ENCODE measurements around the gene NFYC.

The NFYC gene

DNA sequence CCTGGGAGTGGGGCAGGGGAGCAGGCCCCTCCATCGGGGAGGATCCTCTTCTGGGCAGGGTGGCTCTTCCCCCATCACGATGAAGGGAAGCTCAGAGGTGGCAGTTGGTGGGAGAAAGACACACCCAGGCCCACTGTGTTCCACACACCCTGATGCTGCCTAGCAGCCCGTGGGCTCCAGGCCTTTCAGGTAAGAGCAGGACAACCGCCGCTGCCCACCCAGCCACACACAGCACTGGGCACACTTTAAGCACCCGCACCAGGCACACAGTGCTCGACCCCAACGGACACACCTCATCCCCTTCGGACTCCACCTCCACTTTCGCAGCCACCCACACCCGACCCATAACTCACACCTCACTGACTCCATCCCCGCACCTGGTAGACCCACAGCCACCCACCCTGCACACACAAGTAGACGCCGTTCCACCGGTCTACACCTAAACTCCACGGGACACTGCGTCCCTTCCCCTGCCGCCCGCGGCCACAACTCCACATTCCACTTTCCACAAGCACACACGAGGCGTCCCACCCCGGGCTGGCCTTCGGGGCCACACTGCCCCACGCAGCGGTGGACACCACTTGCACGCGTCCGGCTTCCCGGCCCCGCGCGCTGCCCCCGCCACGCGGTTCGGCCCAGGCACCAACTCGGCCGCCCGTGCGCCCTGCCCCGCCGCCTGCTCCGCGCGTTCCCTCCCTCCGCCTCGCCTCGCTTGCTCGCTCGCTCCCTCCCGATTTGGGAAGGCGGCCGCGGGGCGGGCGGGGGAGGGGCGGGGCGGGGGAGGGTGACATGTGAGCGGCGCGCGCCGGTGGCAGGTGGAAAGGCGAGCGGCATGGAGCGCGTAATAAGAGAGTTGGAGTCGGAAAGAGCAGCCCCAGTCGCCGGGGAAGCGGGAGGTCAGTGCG, 91.7 kb downstream of the NFYC start, which contains the start of gene KCNQ4:
KCNQ4 (plus strand) TSS at position 787 of the 905 bp plus-strand sequence. CDS start 307 bp downstream, outside the sequence.
- no peak for DNase-seq

DNA sequence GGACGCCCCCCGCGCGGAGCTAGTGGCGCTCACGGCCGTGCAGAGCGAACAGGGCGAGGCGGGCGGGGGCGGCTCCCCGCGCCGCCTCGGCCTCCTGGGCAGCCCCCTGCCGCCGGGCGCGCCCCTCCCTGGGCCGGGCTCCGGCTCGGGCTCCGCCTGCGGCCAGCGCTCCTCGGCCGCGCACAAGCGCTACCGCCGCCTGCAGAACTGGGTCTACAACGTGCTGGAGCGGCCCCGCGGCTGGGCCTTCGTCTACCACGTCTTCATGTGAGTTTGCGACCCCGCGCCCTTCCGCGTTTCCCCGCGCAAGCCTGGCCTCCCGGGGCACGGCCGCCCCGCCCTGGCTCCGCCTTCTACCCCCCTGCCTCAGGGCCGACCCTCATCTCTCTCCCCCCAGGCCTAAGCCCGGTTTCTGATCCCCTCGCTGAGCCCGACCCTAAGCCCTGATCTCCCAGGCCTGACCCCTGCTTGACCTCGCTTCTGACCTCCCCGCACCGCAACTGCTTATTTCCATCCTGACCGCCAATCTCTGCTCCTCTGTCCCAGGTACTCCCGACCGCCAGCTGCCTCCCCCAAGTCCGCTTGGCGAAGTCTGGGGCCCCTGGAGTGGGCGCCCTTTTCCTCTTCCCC, 92.8 kb downstream of the NFYC start:
- no peak for DNase-seq

DNA sequence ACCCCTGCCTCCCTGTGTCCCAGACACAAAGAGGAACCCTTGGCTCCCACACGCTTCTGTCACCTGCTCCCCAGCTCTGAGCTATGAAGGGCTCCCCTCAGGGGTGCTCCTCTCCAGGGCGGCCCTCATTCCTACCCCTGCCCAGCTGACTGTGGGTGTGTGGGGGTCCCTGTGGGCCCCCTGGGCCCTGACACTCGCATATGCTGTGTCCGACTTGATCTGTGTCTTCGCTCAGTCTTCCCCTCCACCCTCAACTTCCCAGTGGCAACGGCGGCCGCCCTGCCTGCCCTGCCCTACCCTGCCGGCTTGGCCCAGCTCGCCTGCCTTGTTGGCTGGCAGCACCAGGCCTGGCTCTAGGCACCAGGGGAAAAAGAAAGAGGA, 93.3 kb downstream of the NFYC start:
- no peak for DNase-seq

DNA sequence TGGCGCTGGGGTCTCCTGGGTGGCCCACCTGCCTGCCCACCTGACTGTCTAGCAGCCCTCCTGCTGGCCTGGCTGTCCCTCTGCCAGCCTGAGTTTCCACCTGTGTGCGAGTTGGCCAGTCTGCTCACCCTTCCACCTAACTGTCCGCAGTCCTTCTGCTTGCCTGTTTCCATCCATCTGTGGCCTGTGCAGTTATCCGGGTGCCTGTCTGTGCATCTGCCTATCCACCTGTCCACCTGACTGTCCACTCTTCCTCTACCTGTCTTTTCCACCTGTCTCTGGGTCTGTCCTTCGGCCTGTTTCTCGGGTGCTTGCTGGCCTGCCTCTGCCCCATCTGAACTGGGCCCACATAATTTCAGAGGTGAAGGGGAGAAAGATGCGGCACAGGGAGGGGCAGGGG, 93.9 kb downstream of the NFYC start:
- no peak for DNase-seq

DNA sequence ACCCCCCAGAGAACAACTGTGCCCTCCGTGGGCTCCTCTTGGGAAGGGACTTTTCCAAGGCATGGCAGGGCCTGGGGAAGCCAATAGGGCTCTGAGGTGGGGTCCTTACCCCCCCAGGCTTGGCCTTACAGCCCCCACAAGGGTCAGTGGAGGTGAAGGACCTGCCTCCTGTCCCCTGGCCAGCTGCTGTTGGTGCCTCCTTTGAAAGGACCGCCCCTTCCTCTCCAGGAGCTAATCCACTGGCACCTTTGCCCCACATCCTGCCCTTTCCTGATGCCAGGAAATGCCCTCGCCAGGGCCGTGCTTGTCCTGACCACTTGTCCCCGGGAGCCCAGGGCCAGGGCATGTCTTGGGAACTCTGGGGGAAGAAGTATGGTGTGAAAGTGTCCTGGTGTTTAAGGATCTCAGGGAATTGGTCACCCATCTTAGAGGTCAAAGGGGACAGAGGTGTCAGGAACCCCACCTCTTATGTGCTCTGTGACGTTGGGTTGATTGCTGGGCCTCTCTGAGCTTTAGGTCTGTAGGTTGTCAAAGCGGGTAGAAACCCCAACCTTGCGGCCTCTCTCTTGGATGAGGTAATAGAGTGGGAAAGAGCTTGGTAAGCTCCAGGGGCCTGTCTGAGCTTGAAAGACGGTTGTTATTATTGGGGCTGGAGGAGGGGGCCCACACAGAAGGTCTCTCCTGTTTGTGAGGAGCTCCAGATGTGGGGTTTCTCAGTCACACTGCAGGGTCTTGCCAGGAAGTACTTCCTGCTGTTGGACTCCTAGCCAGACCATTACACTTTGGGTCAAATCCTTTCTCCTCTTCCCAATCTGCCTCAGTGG, 94.9 kb downstream of the NFYC start:
- DNase-seq, result no peak

DNA sequence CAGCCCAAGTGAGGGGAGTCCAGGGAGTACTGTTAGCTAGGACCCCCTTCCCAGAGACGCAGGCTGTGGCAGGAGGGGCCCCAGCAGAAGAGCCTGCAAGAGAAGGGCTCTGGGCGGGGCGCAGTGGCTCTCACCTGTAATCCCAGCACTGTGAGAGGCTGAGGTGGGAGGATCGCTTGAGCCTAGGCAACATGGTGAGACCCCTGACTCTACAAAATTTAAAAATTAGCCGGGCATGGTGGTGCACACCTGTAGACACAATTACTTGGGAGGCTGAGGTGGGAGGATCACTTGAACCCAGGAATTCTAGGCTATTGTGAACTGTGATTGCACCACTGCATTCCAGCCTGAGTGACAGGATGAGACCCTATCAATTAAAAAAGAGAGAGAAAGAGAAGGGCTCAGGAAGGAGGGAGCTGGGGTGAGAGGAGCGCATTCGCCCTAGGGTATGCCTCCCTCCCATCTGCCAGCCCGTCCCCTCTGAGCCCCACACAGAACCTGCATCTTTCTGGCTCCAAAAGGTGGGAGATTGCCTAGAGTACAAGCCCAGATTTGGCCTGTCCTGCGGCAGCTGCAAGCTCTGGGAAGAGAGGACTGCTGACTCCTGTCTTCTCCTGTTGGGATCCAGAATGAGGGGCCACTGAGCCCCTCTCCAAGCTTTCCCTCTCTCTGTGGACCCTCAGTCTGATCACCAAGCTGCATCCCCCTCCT, 95.6 kb downstream of the NFYC start:
- DNase-seq, result no peak

DNA sequence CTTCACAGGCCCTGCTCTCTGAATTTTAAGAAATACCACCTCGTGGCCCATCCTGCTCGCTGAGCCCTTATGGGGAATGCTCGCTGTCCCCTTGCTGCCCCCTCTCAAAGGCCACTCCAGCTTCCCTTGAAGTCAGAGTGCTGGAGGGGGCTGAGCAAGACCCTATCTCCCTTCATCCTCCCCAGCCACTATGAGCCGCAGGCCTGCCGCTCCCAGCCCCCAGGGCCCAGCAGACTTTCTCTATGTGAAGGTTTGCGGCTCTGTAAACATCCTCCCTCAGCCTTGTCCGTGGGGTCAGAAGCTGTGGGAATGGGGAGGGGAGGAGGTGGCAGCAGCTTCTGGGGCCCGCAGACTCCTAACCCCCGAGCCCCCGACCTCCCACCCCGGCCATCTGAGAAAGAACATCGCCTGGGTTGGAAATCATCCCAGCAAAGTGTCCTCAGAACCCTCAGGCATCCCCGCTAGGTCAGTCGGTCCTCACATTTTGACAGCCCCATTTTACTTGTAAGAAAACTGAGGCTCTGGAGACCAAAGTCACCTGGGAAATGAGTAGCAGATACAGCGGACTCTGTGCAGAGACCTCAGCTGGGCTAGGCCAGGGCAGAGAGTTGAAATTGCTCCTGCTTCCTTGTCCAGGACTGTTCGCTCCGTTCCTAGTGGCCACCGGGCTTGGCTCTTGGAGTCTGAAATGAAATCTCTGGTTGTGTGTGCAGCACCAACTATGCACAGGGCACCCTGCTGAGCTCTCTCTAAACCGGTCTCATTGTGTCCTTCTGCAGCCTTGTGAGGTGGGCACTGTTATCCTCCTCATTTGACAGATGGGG, 96.4 kb downstream of the NFYC start:
- no peak for DNase-seq

DNA sequence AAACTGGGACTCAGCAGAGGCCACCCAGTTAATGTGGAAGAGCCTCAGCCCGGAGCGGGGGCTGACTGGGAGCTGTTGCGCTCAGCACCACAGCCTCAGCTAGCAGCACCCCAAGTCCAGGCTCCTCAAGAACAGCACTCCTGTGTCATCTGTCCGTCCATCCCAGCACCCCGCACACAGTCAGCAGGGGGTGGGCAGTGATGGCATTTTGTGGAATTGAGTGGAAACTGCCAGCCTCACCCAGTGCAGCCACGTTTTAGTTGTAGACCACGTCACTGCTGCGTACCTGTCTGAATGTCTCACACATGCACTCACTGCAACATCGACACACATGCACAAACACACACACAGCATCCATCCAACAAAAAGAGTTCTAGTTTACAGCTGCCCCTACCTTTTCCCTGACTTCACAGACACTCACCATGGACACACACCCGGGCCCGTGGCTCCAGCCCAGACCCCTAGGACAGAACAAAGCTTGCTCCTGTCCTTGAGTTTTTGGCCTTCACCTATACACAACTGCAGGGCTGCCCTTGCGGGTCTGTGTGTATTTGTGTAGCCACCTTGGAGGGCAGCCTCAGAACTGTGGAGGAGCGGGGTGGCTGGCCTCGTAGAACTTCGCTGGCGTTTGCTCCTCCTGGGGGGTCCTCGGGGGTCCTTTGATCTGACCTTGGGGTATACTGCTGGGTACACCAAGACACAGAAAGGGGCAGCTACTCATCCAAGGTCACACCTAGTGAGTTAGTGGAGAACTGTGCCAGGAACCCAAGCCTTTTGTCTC, 97.2 kb downstream of the NFYC start:
- no peak for DNase-seq

DNA sequence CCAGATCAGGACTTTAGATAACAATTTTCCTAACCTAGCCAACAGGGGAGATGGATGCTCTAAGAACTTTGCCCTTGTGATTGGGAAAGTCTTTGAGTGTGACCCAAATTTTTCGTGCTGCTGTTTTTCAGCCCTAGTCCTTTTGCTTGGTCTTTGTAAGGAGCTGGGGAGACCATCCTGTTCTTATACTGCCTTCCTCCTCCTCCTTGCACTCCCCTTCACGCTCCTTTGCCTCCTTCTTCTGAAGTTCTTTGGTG, 97.8 kb downstream of the NFYC start:
- no peak for DNase-seq

DNA sequence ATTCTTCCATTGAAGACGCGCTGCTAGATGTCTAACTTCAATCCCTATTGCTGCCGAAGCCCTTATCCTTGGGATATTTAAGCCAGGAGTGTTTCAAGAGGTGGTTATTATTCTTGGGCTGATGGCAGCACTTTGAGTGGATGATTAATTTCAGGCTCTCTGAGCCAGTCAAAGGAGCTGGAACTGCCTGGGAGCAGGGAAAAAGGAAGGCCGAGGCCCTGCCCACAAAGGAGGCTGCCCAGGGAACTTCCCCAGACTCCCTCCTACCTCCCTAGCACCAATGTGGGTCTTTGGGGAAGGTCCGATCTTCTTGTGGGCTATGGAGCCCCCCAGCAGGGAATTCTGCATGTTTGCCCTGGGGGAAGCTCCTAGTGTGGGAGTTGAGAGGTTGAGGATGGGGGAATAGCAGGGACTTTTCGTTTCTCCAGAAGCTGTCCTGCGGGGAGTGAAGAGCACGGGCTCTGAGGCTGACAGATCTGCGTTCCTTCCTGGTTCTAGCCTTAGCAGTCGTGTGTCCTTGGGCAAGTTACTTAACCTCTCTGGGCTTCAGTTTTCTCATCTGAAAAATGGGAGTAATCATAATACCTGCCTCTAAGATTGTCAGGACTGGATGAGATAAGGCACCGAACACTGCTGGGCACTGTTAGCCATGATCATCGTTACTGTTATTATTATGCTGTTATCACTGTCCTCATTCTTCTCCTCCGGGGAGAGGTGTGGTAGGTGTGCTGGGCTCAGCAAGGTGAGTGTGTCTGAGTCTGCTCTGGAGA, 98.3 kb downstream of the NFYC start:
- DNase-seq, result no peak

DNA sequence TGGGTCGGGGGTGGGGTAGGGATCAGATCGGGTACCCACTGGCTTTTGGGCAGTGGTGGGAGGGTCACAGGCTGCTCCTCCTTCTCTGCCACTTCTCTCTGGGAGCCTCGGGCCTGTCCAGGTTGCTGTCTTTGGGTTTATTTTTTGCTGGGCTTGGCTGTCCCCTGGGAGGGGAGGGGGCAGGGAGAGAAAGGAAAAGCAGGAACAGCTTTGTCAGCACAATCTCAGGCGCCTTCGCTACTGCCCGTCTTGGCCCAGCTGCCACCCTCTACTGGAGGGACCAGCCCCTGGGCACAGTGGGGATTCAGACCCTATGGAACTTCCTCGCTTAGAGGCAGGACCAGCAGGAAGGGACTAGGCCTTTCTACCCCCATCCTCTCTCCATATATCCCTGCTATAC, 100.5 kb downstream of the NFYC start:
- DNase-seq, result no peak

DNA sequence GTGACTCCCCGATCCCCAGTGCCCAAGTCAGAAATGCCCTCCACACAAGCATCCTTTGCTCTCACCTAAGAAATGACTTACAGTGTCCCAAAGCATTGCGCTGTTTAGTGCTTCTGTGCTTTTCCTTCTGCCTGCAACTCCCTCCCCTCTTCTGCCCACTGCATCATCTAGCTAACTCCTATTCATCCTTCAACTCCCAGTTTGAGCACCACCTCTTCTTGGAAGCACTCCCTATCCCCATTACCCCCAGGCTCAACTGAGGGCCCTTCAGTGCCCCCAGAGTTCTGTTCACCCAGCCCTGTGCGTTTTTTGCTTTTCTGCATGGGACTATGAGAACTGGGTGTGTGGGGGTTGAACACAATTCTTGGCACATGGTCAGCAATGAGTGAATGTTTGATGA, 102.1 kb downstream of the NFYC start:
- DNase-seq, result no peak

DNA sequence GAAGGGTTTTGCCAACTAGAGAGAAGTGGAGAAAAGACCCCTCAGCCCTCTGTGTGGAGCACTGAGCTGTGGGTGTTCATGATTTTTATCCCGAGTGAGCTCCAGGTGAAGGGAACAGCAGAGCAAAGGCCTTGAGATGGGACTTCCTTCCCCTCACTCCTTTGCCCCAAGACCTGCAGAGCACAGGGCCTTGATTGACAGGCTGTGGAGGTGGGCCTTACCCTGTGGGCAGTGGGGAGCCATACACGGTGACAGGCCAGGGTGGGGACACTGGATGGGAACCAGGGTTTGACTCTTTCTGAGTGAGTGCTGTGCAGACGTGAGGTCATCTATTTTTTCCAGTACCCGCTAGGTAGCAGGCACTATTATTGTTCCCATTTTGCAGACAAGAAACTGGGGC, 102.5 kb downstream of the NFYC start:
- DNase-seq, result no peak

DNA sequence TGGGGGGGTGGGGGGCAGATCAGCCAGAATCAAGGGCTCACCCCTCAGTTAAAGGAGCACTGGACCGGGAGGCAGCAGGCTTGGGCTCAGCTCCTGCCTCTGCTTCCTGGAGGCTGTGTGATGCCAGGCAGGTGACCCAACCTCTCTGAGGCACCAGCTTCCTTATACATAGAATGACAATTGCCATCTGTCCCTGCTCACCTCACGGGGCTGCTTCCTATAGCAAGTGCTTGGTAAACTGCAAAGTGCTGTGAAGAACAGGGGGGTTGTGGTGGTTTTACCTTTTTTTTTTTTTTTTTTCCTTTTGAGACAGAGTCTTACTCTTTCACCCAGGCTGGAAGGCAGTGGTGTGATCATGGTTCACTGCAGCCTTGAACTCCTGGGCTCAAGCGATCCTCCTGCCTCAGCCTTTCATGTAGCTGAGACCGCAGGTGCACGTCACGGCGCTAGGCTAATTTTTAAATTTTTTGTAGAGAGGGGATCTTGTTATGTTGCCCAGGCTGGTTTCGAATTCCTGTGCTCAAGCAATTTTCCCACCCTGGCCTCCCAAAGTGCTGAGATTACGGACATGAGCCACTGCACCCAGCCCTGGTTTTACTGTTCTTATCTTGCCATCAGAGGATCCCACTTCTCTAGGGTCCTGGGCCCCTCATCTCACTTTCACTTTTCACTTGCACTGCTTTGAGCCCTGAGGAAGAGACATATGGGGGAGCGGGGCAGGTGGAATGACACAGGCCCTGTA, 103.6 kb downstream of the NFYC start:
- DNase-seq, result no peak

DNA sequence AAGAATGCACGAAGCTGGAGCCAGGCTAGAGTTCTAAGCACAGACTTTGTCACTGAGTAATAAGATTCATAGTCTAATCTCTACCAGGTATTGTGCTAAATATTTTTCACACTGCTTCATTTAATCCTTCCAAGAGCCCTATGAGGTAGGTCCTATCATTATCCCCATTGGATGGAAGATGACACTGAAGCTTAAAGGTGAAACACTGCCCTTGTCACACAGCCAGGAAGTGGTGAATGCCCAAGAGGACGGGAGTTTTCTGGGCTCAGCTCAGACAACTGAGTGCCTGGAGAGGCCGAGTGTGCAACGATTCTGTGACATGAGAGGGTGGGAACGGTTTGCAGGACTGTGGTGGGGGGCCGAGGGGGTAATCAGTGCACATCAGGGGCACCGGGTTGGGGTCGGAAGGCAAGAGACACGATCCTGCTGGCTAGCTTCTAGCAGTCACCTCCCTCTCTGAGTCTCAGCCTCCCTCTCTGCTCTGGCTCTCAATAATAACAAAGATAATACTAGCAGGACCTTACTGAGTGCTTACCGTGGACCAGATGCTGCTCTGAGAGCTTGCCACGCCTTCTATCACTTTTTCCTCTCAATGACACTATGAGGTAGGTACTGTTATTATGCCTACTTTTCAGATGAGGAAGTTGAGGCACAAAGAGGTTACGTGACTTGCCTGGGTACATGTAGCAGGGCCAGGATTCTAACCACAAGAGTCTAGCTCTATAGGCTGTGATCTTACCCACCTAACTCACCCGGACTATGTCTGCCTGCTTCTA, 104.5 kb downstream of the NFYC start:
- DNase-seq, result no peak

DNA sequence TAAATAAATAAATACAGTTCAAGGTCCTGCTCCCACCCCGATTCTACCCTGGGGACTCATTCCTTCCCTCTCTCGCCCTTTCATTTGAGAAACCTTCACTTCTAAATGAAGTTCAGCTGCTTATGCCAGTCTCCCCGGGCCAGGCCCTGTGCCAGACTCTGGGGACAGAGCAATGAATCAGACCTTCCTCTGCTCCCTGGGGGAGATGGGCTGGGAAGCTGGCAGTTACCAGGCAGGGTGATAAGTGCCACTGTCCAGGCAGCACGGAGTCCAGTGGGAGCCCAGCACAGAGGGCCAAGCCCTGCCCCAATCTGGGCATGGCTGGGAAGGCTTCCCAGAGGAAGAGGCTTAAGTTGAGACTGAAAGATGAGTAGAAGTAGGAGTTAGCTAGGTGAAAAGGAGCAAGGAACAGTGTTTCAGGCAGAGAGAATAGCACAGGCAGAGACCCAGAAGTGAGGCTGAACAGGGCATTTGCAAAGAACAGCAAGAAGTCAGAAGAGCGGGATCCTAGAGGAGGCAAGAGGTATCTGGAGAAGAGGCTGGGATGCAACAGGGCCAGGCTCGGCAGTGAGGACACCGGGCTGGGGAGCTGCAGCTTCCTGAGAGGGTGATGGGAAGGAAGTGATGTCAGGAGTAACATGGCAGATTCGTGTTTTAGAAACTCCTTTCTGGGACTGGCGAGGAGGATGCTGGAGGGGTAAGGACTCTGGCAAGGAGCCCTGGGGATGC, 105.6 kb downstream of the NFYC start:
- DNase-seq, result no peak

DNA sequence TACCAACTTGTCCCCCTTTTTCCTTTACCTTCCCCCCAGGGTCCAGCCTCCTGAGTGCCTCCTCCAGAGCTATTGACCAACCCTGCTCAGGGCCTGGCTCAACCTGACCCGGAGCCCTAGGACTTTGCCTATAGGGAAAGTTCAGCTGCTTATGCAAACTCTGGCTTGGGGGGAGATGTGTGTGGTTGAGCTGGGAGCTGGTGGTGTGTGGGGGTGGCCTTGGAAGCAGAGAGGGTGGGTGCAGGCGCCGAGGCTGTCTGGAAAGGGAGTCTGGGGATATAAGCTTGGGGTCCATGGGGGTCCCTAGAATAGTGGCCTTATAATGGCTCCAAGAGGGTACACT, 106.1 kb downstream of the NFYC start:
- DNase-seq, result no peak

Measured in CD4-positive, alpha-beta T cell treated with Interleukin-4 for 4 hours (primary cell).